Measurements from ENCODE around the gene GLIS2. TPM values are rescaled to one million over a fixed set of nuclear protein-coding genes. Genes with fewer than 3 reads are reported as not detected.

Gene GLIS2
- polyA plus RNA-seq, 1 experiment = 2.2 TPM

DNA sequence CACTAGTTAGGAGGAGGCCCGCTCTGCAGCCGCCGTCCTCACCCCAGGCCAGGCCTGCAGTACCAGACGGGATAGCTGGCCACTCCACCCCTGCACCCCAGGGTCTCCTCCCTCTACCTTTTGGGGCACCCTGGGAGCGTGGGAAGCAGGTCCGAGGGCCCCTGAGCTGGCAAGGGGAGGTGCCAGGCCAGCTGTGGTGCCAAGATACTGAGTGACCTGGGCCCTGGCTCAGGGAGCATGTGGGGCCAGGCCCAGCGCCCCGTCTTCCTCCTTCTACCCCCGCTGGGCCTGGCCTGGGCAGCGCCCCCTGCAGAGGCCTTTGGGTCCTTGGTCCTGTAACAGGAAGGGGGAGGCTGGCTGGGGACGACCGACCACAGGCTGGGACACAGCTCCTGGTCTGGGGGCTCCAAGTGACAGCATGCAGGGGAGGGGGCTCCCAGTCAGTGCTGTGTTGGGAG is 22.3 kb downstream of the GLIS2 start:
- TF ChIP-seq, protein P1, sequence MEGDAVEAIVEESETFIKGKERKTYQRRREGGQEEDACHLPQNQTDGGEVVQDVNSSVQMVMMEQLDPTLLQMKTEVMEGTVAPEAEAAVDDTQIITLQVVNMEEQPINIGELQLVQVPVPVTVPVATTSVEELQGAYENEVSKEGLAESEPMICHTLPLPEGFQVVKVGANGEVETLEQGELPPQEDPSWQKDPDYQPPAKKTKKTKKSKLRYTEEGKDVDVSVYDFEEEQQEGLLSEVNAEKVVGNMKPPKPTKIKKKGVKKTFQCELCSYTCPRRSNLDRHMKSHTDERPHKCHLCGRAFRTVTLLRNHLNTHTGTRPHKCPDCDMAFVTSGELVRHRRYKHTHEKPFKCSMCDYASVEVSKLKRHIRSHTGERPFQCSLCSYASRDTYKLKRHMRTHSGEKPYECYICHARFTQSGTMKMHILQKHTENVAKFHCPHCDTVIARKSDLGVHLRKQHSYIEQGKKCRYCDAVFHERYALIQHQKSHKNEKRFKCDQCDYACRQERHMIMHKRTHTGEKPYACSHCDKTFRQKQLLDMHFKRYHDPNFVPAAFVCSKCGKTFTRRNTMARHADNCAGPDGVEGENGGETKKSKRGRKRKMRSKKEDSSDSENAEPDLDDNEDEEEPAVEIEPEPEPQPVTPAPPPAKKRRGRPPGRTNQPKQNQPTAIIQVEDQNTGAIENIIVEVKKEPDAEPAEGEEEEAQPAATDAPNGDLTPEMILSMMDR (IDR thresholded peaks at IDR 0.05; ENCODE audit: low read depth, low read length) = peak; percentile 9; the same call in 1 of the 2 replicates
- Histone ChIP-seq H3K4me3 (ENCODE audit: low read depth, low read length) (no peak overlapping the region), H3K27ac (ENCODE audit: low read depth, low read length) (no peak overlapping the region), H3K9me3 (ENCODE audit: control insufficient read depth, insufficient read depth, low read length) (no peaks in the 10 kb centered on the region), H3K27me3 (ENCODE audit: control insufficient read depth, insufficient read depth, low read length) (no peaks in the 10 kb centered on the region)
- CTCF ChIA-PET = interaction anchor here (0.9 to 2.9 kb wide), 5 partner anchors 7 to 64 kb away, joined by 4 to 21 read pairs (median 6); no protein-coding TSS in a partner anchor
- DNase-seq (ENCODE audit: low read depth, low spot score) = no peak
- POLR2A ChIA-PET = interaction anchor here (1.4 kb wide), 1 partner anchor 11 kb away, joined by 5 read pairs; no protein-coding TSS in a partner anchor

DNA sequence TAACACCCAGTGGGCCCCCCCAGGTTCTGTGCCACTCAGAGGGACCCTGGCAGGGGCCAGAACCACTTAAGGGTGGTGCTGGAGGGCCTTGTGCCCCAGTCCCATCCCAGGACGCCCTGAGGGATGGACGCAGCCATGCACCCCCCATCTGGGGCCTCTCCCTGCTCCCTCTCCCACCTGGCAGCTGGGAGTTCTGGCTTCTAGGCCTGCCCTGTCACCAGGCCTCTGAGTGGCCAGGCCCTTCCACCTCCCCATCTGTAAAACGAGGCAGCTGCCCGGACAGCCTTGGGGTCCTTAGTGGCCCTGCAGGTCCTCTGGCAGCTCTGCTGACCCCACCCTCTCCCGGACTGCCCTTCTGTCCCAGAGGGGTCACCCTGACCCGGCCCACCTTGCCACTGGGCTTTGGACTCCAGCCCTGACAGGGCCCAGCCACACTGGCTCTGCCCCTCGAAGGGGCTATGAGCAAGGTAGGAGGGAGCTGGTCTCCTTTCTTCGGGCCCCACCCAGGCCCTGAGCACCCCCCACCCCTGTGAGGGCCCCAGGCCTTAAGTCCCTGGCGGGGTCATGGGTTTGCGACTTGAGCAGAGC is 22.9 kb downstream of the GLIS2 start:
- ChIA-PET POLR2A (interaction anchor here (1.9 kb wide), 1 partner anchor 12 kb away, joined by 8 read pairs; the partner anchor contains the start of gene PAM16), CTCF (interaction anchor here (0.9 to 2.9 kb wide), 5 partner anchors 8 to 64 kb away, joined by 6 to 27 read pairs (median 10); no protein-coding TSS in a partner anchor)
- TF ChIP-seq, protein P1 (IDR thresholded peaks at IDR 0.05; ENCODE audit: low read depth, low read length) = no peak
- H3K9me3 ChIP-seq (ENCODE audit: control insufficient read depth, insufficient read depth, low read length) = no peaks in the 10 kb centered on the region
- no peaks in the 10 kb centered on the region for H3K27me3 ChIP-seq (ENCODE audit: control insufficient read depth, insufficient read depth, low read length)
- H3K4me3 ChIP-seq (ENCODE audit: low read depth, low read length) = no peak overlapping the region
- peak overlapping the region; percentile 2 for H3K27ac ChIP-seq (ENCODE audit: low read depth, low read length)
- DNase-seq (ENCODE audit: low read depth, low spot score) = no peak

DNA sequence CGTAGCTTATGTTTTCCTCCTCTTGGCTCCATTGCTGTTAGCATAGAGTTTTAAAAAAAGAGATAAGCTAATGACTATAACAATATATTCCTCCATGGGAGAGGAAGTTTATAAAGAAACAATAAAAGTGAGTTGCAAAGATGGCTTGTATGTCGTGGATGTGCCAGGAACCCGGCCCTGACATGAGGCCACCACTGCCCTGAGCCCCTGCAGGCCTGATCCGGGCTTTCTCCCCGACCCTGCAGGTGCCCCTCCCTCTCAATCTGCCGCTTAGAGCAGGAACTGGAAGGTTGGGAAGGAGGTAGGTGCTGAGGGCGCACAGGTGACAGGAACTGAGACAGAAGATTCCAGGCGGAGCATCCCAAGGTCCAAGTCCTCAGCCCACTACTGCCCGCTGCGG is 23.6 kb downstream of the GLIS2 start:
- H3K4me3 ChIP-seq (ENCODE audit: low read depth, low read length) = no peak overlapping the region
- TF ChIP-seq, protein P1 (IDR thresholded peaks at IDR 0.05; ENCODE audit: low read depth, low read length) = no peak
- no peaks in the 10 kb centered on the region for H3K27me3 ChIP-seq (ENCODE audit: control insufficient read depth, insufficient read depth, low read length)
- DNase-seq (ENCODE audit: low read depth, low spot score) = no peak
- ChIA-PET POLR2A (interaction anchor here (0.8 to 1.9 kb wide), 2 partner anchors 11 to 32 kb away, joined by 4 to 8 read pairs; partner anchors contain the start of genes PAM16 and VASN), CTCF (interaction anchor here (0.7 to 2.9 kb wide), 7 partner anchors 9 to 140 kb away, joined by 4 to 27 read pairs (median 6); partner anchors contain the start of gene PAM16)
- H3K9me3 ChIP-seq (ENCODE audit: control insufficient read depth, insufficient read depth, low read length) = no peaks in the 10 kb centered on the region
- no peak overlapping the region for H3K27ac ChIP-seq (ENCODE audit: low read depth, low read length)

DNA sequence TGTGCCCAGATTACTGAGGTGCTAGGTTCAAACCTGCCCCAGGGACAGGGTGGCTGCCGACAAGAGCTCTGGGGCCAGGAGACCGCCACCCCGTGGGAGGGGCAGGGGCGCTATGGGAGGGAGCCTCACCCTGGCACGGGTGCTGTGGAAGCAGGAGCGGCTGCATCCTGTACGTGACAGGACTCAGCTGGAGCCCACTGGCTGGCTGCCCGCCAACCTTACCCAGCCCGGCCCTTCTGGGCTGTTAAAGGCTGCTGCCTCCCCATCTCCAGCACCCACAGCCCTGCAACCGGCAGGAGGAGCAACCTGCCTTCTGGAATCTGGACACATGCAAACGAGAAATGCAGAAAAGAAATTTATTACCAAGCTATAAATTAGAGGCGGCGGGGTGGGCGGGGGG is 24.0 kb downstream of the GLIS2 start:
- no peak overlapping the region for H3K4me3 ChIP-seq (ENCODE audit: low read depth, low read length)
- ChIA-PET POLR2A (interaction anchor here (0.8 to 1.9 kb wide), 2 partner anchors 11 to 31 kb away, joined by 4 to 8 read pairs; partner anchors contain the start of genes PAM16 and VASN), CTCF (interaction anchor here (0.5 to 2.9 kb wide), 8 partner anchors 9 to 140 kb away, joined by 3 to 27 read pairs (median 4); partner anchors contain the start of gene PAM16)
- H3K9me3 ChIP-seq (ENCODE audit: control insufficient read depth, insufficient read depth, low read length) = no peaks in the 10 kb centered on the region
- no peaks in the 10 kb centered on the region for H3K27me3 ChIP-seq (ENCODE audit: control insufficient read depth, insufficient read depth, low read length)
- DNase-seq (ENCODE audit: low read depth, low spot score) = peak; percentile 32
- H3K27ac ChIP-seq (ENCODE audit: low read depth, low read length) = no peak overlapping the region
- TF ChIP-seq, protein P1 (IDR thresholded peaks at IDR 0.05; ENCODE audit: low read depth, low read length) = peak; percentile 39

DNA sequence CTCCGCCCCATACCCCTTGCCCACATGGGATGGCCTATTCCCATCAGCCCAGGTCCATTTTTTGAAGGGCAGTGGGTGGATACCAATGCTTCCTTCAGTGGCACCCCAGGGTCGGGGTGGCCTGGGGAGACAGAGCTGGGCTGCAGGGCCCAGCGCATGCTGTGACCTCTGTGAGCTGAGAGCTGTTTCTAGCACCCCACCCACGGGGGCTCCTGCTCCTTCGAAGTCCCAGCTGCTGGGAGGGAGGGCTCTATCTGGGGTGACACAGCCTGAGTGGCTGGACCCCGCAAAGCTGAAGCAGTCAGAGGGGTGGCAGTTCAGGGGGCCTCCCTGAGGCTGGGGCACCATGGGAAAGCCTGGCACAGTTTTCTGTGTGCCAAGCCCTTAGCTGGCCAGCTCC is 24.6 kb downstream of the GLIS2 start:
- Histone ChIP-seq H3K27me3 (ENCODE audit: control insufficient read depth, insufficient read depth, low read length) (no peaks in the 10 kb centered on the region), H3K4me3 (ENCODE audit: low read depth, low read length) (no peak overlapping the region), H3K27ac (ENCODE audit: low read depth, low read length) (no peak overlapping the region), H3K9me3 (ENCODE audit: control insufficient read depth, insufficient read depth, low read length) (no peaks in the 10 kb centered on the region)
- ChIA-PET POLR2A (interaction anchor here (0.8 to 1.9 kb wide), 2 partner anchors 10 to 31 kb away, joined by 4 to 8 read pairs; partner anchors contain the start of genes PAM16 and VASN), CTCF (interaction anchor here (0.5 to 2.9 kb wide), 7 partner anchors 10 to 141 kb away, joined by 3 to 27 read pairs (median 4); no protein-coding TSS in a partner anchor)
- TF ChIP-seq, protein P1 (IDR thresholded peaks at IDR 0.05; ENCODE audit: low read depth, low read length) = no peak
- no peak for DNase-seq (ENCODE audit: low read depth, low spot score)
